ENCODE data around the gene TTBK2.

DNA sequence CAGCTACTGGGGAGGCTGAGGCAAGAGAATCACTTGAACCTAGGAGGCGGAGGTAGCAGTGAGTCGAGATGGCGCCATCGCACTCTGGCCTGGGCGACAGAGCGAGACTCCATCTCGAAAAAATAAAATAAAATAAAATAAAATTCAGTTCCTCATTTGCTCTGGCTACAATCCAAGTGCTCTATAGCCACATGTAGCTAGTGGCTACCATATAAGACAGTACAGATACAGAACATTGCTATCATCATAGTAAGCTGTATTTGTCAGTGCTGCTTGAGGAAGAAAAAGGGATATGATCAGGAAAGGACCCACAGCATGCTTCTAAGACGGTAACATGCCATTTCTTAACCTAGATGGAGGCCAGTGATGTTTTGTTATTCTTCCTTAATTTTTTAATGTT is 95.0 kb downstream of the TTBK2 start:
- TF ChIP-seq POLR2A (IDR thresholded peaks at IDR 0.05) (no peak), CTCF (IDR thresholded peaks at IDR 0.05 in 8 of 11, conservative IDR thresholded peaks at IDR 0.05 in 3 of 11) (no peak), POLR2AphosphoS5 (IDR thresholded peaks at IDR 0.05) (no peak)
